Measurements from ENCODE around the gene RAD51B.

Gene RAD51B

GRCh38 chr14:68770051-68770450, 950.5 kb downstream of the RAD51B start:
- no peaks in the 10 kb centered on the region for H3K36me3 ChIP-seq (ENCODE audit: control insufficient read depth, insufficient read depth, low read length)
- DNase-seq (ENCODE audit: extremely low read depth, insufficient read length) = no peak
- no peak overlapping the region for H3K4me3 ChIP-seq (replicated peaks; ENCODE audit: low read depth, low read length)
- no peaks in the 10 kb centered on the region for H3K27me3 ChIP-seq (replicated peaks; ENCODE audit: control insufficient read depth, insufficient read depth, low read length)
- TF ChIP-seq, protein P1, sequence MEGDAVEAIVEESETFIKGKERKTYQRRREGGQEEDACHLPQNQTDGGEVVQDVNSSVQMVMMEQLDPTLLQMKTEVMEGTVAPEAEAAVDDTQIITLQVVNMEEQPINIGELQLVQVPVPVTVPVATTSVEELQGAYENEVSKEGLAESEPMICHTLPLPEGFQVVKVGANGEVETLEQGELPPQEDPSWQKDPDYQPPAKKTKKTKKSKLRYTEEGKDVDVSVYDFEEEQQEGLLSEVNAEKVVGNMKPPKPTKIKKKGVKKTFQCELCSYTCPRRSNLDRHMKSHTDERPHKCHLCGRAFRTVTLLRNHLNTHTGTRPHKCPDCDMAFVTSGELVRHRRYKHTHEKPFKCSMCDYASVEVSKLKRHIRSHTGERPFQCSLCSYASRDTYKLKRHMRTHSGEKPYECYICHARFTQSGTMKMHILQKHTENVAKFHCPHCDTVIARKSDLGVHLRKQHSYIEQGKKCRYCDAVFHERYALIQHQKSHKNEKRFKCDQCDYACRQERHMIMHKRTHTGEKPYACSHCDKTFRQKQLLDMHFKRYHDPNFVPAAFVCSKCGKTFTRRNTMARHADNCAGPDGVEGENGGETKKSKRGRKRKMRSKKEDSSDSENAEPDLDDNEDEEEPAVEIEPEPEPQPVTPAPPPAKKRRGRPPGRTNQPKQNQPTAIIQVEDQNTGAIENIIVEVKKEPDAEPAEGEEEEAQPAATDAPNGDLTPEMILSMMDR (IDR thresholded peaks at IDR 0.05; ENCODE audit: insufficient read depth, low read length, poor library complexity, severe bottlenecking) = no peak

DNA sequence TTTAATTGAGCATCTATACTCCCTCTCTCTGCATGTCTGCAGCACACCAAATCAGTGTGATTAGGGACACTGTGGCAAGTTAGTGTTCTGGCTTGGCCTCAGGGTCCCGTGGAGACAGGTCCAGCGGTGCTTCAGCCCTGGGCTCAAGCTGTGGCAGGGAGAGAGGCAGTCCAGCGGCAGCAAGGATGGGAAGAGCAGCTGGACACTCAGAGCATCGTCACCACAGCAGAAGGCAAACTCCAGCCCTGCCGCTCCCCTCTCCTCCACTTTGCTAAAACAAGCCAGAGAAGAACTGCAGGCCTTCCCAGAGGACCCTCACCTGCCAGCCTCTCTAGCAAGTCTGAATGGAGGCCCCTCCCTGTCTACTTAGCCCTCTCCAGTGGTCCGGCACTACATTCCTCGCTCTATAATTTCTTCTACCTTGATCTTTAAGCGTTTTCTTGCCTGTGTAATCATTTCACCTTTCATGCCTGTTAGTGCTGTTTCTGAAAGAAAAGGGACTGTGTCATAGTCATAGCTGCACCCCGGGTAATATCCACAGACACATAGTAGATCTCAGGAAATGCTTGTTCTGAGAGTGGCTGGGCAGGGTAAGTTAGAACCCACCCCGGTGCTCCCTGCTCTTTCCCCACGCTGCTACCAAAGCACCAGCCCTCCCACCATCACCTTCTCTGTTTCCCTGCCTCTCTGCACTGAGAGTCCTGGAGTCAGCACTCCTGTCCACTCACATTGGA, 951.1 kb downstream of the RAD51B start:
- TF ChIP-seq, protein P1 (IDR thresholded peaks at IDR 0.05; ENCODE audit: insufficient read depth, low read length, poor library complexity, severe bottlenecking) = no peak
- H3K36me3 ChIP-seq (ENCODE audit: control insufficient read depth, insufficient read depth, low read length) = no peaks in the 10 kb centered on the region
- no peak for DNase-seq (ENCODE audit: extremely low read depth, insufficient read length)
- no peaks in the 10 kb centered on the region for H3K27me3 ChIP-seq (replicated peaks; ENCODE audit: control insufficient read depth, insufficient read depth, low read length)
- no peak overlapping the region for H3K4me3 ChIP-seq (replicated peaks; ENCODE audit: low read depth, low read length)

DNA sequence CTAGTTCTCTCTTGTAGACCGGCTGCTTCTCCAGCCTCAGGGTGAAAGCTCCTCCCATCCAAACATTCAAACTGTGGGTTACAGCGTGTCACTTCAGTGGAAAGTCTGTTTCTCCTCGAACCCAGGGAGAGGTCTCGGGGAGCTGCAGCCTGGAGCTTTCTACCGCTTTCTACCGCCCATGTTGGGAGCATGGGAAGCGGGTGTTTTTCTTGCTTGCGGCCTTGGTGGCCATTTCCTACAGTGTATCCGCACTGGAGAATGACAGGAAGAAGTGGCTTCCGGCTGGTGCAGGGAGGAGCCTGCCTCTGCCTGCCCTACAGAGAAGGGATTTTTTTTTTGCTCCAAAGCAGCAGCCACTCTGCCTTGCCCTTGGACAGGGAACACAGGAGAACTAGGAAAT, 952.1 kb downstream of the RAD51B start:
- Histone ChIP-seq H3K27me3 (replicated peaks; ENCODE audit: control insufficient read depth, insufficient read depth, low read length) (no peaks in the 10 kb centered on the region), H3K4me3 (replicated peaks; ENCODE audit: low read depth, low read length) (no peak overlapping the region), H3K36me3 (ENCODE audit: control insufficient read depth, insufficient read depth, low read length) (no peaks in the 10 kb centered on the region)
- DNase-seq (ENCODE audit: extremely low read depth, insufficient read length) = no peak
- TF ChIP-seq, protein P1 (IDR thresholded peaks at IDR 0.05; ENCODE audit: insufficient read depth, low read length, poor library complexity, severe bottlenecking) = no peak

DNA sequence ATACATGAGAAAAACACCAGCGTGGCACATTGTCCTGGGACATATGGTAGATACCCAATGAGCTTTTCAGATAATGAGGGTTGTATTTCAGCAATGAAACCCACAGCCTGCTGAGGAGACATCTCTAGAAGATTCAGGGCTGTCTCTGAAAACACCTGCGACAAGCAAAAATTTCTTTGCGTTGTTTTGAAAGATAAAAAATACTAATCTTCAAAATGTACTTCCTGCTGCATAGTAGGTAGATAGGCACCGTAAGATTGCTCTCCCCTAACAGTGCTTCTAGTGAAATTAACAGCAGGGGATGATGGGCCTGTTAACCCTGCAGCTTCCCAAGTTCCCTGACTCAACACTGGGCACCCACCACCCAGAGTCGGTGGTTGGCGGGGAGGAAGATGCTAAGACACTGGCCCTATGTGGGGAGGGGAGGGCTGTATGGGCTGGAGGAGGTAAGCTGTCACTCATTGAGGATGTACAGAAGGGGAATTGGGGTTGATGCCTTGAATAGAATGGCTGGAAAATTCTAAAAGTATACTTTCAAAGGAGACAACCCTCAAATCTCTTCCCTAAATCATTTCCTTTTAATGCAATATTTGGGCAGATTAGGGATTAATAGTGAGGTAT, 953.3 kb downstream of the RAD51B start:
- no peak for DNase-seq (ENCODE audit: extremely low read depth, insufficient read length)
- TF ChIP-seq, protein P1 (IDR thresholded peaks at IDR 0.05; ENCODE audit: insufficient read depth, low read length, poor library complexity, severe bottlenecking) = no peak
- Histone ChIP-seq H3K36me3 (ENCODE audit: control insufficient read depth, insufficient read depth, low read length) (no peaks in the 10 kb centered on the region), H3K4me3 (replicated peaks; ENCODE audit: low read depth, low read length) (no peak overlapping the region), H3K27me3 (replicated peaks; ENCODE audit: control insufficient read depth, insufficient read depth, low read length) (no peaks in the 10 kb centered on the region)

DNA sequence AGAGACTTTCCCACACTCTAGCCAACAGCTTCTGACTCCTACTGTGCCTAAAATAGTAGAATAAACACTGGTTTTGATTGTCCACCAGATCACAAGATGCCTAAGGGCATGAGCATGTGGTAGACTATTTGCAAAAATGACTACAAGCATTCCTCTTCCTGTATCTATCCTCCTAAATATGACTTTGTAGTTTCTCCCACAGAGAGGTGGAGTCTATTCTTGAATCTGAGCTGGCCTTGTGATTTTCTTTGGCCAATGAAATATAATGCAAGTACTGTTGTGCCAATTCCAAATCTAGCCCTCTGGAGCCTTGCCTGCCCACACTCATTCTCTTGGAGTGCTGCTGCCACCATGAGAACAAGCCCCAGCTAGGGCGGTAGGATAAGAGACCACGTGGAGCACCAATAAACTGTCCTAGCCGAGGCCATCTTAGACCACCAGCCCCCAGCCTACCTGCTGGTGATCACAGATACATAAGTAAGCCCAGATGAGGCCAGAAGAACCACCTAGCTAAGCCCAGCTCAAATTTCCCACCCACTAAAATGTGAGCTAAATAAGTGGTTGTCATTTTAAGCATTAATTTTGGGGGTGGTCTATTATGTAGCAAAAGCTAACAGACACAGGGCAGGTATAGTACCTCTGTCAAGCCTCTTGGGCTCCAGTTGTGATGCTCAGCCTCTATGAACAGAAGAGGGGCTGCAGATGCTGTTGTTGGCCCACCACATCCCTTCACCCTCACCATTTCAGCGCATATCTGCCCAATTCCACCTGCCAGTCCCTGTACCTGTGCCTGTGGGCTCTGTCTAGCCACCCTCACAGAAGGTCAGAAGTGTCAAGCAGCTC, 955.4 kb downstream of the RAD51B start:
- Histone ChIP-seq H3K36me3 (ENCODE audit: control insufficient read depth, insufficient read depth, low read length) (no peaks in the 10 kb centered on the region), H3K4me3 (replicated peaks; ENCODE audit: low read depth, low read length) (no peak overlapping the region), H3K27me3 (replicated peaks; ENCODE audit: control insufficient read depth, insufficient read depth, low read length) (no peaks in the 10 kb centered on the region)
- TF ChIP-seq, protein P1 (IDR thresholded peaks at IDR 0.05; ENCODE audit: insufficient read depth, low read length, poor library complexity, severe bottlenecking) = no peak
- DNase-seq (ENCODE audit: extremely low read depth, insufficient read length) = no peak
